Fibroblast of skin of left biceps (primary cell): ENCODE data around the gene PPP2R5C.
"Not testable (repeated sequence)": the region's sequence is repeated elsewhere in the genome, so short reads cannot be mapped to it uniquely, and the experiment has no call there.

Experiments used
- DNase-seq, 2 experiments: peaks; one replicate each; pipeline ENCODE4 v3.0.0-alpha.2; 2013; ENCODE audit warnings: low read depth in 2 of 2

The PPP2R5C gene

DNA sequence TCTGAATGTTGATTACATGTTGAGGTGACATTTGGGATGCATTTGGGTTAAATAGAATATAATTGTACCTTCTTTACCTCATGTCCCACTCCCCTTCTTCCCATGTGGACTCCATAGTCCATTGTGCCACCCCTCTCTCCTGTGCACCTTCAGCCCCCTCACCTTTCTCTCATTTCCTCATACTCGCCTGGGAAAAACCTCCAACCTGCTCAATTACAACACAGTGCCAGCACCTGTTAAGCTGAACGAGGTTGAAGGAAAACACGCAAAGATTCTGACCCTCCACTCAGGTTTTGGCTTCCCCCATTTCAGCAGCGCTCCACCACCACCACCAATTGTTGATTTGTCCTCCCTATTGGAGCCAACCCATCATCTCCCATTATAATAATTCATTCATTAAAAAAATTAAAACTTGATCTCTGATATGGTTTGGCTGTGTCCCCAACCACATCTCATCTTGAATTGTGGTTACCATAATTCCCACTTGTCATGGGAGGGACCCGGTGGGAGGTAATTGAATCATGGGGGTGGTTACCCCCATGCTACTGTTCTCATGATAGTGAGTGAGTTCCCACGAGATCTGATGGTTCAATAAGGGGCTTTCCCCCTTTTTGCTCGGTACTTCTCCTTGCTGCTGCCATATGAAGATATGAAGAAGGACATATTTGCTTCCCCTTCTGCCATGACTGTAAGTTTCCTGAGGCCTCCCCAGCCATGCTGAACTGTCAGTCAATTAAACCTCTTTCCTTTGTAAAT lies 33.7 kb upstream of the PPP2R5C start:
- no peak for DNase-seq

DNA sequence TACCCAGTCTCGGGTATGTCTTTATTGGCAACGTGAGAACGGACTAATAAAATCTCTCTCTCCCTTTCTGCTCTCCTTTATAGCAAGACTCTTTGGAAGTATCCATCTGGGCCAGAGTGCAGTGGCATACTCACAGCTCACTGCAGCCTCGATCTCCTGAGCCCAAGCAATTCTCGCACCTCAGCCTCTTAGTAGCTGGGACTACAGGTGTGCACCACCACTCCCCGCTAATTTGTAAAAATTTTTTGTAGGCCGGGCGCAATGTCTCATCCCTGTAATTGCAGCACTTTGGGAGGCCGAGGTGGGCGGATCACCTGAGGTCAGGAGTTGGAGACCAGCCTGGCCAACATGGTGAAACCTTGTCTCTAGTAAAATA lies 33.2 kb upstream of the PPP2R5C start:
- DNase-seq, result no peak

DNA sequence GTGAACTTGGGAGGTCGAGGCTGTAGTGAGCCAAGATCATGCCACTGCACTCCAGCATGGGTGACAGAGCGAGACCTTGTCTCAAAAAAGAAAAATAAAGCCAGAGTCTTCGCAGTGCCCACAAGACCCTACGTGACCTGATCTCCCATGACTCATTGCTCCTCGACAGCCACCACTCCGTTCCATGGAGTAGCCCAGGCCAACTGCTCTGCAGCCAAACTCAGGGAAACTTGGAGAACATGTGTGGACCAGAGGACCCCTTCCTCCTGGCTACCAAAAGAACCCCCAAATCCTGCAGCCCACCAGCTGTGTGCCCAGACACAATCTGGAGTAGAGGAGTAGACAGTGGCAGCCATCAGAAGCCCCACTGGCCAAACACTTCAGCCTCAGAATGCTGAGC lies 32.1 kb upstream of the PPP2R5C start:
- DNase-seq, result no peak

DNA sequence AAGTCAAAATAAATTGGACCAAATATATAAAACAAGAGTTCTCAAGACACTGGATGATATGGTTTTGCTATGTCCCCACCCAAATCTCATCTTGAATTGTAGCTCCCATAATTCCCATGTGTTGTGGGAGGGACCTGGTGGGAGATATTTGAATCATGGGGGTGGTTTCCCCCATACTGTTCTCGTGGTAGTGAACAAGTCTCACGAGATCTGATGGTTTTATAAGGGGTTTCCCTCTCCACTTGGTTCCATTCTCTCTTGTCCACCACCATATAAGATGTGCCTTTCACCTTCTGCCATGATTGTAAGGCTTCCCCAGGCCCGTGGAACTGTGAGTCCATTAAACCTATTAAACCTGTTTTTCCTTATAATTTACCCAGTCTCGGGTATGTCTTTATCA lies 31.4 kb upstream of the PPP2R5C start:
- not testable (repeated sequence) for DNase-seq

DNA sequence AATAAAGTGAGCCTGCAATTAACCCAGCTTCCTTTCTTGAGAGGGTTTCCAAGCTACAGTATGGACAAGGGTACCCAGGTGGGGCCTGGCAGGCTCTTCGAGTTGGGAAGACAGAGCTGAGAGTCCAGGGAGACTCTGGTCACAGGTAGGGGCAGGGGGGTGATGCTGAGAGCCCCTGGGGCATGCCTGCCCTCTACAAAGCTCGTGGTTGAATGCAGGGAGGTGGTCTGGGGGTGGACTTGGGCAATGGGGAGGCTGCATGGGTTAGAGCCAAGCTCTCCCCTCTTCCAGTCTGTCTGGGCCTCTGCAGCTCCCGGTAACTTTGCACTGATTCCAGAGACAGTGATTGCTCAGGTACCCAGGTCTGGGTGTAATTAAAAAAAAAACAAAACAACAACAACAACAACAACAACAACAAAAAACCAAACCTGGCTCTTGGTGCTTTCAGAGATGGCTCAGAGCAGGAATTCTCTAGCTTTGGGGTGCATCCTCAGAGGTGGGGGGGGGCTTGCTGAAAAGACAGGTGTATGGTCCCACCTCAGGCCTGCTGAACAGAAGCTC lies 30.8 kb upstream of the PPP2R5C start:
- DNase-seq, result no peak

DNA sequence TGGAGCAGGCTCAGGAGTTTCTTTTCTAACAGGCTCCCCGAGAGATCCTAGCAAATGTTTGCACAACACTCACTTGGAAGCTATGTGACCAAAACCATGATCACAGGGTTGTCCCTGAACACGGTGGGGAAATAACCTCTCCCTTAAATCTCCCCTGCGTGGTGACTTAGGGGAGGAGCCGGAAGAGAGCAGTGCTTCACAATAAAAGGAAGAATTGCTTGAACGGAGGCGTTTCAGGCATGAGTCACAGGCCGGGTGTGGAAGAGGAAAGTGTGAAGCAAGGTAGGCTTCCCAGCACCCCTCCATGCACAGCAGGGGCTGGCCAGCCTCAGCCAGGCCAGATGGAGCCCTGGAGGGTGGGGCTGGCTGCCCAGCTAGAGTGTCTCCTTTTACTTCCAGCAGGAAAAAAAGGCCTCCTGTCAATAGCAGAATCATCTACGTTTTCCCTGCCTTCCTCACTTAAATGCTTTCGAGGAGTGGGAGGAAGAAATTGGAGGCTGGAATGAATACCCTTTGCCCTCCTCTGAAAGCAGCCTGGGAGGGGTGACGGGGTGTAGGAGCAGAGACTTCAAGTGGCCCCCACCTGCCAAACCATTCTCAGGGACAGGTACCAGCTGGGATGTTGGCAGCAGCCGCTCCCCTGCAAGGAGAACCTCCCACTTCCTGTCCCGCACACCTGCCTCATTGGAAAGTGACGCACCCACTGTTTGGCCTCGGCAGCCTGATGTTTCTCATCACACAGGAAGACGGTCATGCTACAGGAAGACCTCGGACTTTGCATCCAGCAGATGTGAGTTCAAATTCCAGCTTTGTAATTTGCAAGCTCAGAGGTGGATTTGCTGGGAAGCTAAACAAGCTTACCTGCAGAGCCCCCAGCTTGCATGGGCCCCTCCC lies 30.1 kb upstream of the PPP2R5C start:
- peak in 1 of 2 experiments; percentile 10 for DNase-seq

DNA sequence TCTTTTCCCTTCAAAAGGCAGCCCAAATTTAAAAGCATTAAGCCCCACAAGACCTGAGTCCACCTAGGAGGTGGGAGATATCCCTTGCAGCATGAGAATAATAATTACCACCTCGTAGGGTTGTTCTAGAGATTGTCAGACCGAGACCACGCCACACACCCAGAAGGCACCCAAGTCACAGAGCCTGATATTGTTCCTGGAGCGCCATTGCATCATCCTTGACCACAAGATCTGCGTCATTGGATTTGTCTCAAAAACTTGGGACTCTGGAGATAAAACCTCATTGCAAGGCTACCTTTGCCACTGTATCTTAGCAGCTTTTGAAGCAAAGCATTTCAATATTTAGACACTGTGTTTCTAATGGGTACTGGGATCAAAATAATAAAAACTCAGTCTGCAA lies 29.4 kb upstream of the PPP2R5C start:
- DNase-seq, result no peak

DNA sequence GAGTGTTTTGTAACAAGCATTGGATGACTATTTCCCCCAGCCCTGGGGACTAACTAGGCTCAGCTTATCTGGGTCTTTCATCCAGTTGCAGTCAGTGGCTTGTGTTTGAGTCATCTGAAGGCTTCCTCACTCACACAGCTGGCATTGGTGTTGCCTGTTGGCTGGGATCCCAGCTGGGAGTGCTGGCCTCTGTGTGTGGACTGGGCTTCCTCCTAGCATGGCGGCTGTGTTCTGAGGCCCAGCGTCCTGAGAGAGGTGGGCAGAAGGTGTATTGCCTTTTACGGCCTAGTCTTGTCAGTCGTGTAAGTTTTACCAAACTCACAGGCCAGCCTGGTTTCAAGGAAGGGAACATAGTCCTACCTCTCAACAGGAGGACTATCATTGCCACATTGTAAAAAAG lies 28.3 kb upstream of the PPP2R5C start:
- DNase-seq, result peak in 1 of 2 experiments; percentile 3

DNA sequence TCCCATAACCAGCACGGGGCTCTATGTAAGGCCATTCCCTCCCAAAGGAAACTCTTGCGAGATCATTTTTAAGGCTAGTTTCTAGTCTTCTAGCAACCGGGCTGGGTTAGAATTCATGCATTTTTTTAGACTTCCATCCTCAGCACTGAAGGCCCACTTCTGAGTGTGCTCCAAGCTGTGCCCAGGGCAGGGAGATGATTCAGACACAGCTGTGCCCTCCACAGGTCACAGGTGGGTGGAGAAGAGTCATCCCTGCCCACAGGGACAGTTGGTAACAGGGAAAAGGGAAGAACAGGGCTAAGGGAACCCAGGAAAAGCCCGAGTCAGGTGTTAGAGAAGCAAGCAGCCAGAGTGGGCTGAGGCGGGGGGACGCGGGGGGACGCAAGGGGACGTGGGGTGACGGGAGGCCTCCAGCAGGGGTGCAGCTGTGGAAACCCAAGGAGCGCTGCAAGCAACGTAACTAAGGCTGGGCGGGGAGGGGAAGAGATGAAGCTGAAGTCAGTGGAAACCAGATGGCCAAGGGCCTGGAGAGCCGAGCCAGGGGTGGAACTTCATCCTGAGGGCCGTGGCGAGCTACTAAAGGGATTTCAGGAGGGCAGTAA lies 27.2 kb upstream of the PPP2R5C start:
- no peak for DNase-seq

DNA sequence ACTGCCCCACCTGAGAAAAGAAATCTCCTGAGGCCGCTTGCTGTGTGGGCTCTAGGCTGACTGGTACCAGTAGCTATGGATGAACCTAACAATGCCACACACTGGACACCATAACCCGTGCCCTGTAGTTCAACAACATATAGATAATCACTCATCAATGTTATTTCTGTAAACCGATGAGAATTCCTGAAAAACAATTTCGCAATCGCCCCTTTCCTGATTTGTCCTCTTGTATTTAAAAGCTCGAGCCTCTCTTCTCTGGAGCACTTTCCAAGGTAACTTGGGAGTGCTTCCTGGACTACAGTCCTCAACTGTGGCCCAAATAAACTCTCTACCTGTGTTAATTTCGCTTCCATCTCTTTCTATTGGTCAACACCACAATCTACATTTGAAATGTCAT lies 26.1 kb upstream of the PPP2R5C start:
- DNase-seq, result no peak

DNA sequence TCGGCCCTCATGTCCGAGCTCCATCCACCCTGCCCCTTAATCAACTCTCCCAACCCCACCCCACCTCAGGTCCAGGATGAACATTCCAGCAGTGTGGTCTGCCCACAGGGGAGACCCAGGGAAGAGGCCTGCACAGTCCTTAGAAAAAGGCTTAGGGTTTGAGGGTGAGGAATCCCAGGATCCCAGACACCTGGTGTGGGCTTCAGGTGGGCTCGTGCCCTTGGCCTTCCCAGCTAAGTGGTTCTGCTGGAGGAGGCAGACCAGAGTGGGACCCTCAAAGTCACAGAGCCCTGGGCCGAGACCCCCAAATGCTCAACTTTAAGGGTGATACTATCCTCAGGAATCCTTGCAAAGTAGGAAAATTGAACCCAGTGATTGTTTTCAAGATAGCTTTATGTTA lies 25.4 kb upstream of the PPP2R5C start:
- DNase-seq, result no peak

DNA sequence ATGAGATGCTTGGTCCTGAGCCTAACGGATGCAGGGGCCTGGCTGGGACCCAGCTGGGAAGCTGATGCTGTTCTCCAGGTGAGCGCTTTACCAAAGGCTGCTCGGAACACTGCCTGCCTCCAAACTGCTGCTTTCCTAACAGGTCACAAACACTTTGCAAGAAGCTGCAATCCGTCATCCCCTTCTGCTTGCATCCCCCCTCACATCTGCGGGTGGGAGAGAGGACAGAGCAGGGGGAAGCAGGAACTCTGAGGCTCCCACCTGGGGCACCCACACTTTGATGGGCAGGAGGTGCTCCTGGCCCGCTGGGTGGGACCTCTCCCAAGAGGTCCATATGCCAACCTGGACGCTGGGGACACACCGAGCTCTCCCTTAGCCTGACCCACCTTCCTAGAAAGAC lies 24.9 kb upstream of the PPP2R5C start:
- no peak for DNase-seq

DNA sequence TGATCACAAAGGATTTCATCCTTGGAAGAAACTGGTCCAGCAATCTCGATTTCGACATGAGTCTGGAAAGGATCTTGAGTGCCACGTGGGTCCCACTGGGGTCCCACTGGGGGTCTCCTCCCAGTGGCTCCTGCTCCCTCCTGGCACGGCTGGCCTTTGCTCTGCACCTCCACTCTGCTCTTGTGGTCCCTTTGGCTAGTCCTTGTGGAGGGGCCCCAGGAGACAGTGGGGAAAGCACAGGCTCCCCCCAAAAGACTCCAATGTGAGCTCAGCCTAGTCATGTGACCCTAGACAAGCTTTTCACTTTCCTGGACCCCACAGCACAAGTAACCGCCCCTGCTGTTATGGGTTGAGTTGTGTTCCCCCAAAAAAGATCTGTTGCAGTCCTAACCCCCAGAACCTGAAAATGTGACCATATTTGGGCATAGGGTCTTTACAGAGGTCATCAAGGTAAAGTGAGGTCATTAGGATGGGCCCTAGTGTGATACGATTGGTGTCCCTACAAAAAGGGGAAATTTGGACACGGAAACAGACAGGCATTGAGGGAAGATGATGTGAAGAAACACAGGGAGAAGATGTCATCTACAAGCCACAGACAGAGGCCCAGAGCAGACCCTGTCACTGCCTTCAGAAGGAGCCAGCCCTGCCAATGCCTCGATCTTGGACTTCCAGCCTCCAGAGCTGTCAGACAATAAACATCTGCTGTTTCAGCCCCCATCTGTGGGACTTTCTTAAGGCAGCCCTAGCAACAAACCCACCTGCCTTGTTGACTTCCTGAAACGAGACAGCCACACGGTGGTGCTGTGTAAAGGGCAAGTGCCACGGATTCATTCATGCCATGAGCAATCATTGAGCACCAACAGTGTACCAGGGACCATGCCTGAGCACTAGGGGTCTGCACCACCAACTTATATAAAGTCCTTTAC lies 23.8 kb upstream of the PPP2R5C start:
- no peak for DNase-seq

DNA sequence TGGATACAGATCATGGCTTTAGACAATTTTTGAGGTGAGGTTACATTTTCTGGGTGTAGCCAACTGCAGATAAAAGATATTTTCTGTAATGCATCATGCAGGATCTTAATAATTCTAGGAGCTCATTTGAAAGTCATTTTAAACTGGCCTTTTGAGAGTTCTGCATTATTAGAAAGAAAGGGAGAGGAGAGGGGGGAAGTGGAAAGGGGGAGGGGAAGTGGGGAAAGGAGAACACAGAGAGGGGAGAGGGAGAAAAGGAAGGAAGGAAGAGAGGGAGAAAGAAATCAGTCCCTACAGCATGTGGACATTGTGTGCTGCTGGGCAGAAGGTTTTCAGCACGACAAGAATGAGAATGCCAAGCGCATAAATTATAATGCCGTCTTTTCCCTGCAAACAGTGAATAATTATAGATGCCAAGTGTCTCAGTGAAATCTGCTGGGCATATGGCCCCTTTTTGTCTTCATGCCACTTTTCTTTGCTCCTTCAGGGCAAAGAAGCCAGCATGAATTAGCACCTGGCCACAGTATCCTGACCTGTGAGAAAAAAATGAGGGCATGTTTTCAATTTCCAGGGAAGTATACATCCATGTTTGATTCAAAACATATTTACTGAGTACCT lies 22.7 kb upstream of the PPP2R5C start:
- DNase-seq, result no peak

DNA sequence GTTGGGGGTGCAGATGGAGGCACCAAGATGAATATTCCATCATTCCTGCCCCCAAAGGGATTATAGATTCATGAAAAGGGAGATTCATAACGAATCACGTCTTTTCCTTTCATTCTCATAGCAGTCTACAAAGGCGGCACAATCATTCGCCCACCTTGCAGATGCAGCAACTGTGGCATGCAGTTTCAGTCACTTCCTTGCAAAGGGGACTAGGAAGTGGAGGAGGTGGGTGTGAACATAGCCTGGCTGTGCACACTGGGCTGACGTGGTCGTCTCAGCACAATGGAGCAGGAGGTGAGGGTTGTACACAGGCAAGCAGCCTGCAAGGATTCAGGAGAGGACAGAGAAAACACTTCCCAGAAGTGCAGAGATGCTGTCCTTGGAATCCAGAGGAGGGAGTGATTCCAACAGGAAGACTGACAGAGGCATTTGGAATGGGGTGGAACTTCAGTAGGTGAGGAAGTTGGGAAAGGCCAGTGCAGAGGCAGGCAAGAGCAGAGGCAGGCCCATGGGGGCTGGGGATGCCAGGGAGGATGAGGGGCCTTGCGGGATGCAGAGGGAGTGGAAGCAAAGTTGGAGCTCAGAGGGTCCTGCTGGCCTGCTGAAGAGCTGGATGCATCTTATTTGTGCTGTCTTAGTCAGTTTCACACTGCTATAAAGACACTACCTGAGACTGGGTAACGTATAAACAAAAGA lies 21.9 kb upstream of the PPP2R5C start:
- no peak for DNase-seq

DNA sequence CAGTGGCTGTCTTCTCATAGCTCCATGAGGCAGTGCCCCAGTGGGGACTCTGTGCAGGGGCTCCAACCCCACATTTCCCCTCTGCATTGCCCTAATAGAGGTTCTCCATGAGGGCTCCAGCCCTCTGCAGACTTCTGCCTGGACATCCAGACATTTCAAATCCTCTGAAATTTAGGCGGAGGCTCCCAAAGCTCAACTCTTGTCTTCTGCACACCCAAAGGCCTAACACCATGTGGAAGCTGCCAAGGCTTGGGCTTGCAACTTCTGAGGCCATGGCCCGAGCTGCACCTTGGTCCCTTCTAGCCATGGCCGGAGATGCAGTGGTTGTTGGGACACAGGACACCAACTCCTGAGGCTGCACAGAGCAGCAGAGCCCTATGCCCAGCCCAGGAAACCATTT lies 20.5 kb upstream of the PPP2R5C start:
- DNase-seq, result no peak

DNA sequence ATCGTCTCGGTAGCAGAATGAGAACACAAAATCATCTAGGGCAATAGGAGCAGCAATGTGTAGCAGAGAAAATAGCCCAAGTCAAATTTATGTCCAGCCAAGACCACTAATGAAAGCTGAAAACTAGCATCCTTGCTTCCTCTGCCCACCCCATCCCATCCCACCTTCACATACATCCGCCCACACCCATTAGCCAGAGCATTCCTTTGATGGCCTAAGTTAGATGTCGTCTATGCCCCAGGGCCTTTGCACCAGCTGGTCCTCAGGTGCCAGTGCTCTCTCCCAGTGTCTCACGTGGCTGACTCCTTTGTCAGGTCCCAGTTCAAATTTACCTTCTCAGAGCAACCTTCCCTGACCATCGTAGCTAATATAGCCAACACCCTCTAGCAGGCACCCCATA lies 17.8 kb upstream of the PPP2R5C start:
- no peak for DNase-seq

DNA sequence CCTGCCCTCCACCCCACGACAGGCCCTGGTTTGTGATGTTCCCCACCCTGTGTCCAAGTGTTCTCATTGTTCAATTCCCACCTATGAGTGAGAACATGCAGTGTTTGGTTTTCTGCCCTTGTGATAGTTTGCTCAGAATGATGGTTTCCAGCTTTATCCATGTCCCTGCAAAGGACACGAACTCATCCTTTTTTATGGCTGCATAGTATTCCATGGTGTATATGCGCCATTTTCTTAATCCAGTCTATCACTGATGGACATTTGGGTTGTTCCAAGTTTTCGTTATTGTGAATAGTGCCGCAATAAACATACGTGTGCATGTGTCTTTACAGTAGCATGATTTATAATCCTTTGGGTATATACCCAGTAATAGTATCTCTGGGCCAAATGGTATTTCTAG lies 17.1 kb upstream of the PPP2R5C start:
- DNase-seq, result not testable (repeated sequence)

DNA sequence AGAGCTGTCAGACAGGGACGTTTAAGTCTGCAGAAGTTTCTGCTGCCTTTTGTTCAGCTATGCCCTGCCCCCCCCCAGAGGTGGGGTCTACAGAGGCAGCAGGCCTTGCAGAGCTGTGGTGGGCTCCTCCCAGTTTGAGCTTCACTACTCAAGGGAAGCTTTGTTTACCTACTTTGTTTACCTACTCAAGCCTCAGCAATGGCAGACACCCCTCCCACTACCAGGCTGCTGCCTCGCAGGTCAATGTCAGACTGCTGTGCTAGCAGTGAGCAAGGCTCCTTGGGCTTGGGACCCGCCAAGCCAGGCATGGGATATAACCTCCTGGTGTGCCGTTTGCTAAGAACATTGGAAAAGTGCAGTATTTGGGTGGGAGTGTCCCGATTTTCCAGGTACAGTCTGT lies 11.8 kb upstream of the PPP2R5C start:
- not testable (repeated sequence) for DNase-seq

DNA sequence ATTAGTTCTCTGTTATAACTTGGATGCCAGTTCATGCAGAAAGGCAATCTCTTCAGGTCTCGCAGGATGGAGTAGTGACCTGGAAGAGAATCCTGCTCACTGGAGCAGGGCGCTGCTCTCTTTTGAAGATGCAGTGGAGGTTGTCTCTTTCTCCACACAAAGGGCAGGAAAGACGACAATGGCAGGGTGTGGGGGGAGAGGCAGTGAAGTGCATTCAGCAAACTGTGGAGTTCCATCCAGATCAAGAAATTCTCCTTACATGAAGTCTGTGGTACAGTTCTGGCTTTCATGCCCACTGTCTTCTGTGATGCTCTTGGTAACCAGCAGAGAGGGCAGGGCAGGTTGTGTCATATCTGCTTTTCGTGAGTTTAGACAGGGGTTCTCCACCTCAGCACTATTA lies 6.6 kb upstream of the PPP2R5C start:
- no peak for DNase-seq
